Measurements from ENCODE around the gene CSNK1G3. TPM values are rescaled to one million over a fixed set of nuclear protein-coding genes. Genes with fewer than 3 reads are reported as not detected.

CSNK1G3 gene
- total RNA-seq, 4 donors from 2014 or later: 36.2 to 51.0 (median 46.4) TPM

GRCh38 chr5:123597018-123597417 lies 85.0 kb downstream of the CSNK1G3 start:
- TF ChIP-seq CTCF (IDR thresholded peaks at IDR 0.05; ENCODE audit: low read depth): no peak

- TF ChIP-seq CTCF (IDR thresholded peaks at IDR 0.05; ENCODE audit: low read depth): no peak
Observed at GRCh38 chr5:123598028-123598689, 86.2 kb downstream of the CSNK1G3 start.

- TF ChIP-seq CTCF (IDR thresholded peaks at IDR 0.05; ENCODE audit: low read depth): no peak
Observed at GRCh38 chr5:123599171-123599570, 87.2 kb downstream of the CSNK1G3 start.

- TF ChIP-seq CTCF (IDR thresholded peaks at IDR 0.05; ENCODE audit: low read depth): no peak
Observed at GRCh38 chr5:123601610-123602009, 89.6 kb downstream of the CSNK1G3 start.

- no peak for TF ChIP-seq CTCF (IDR thresholded peaks at IDR 0.05; ENCODE audit: low read depth)
Observed at GRCh38 chr5:123605822-123606221, 93.8 kb downstream of the CSNK1G3 start.

GRCh38 chr5:123610209-123610608 lies 98.2 kb downstream of the CSNK1G3 start:
- no peak for TF ChIP-seq CTCF (IDR thresholded peaks at IDR 0.05; ENCODE audit: low read depth)

- TF ChIP-seq CTCF (IDR thresholded peaks at IDR 0.05; ENCODE audit: low read depth): no peak
Observed at GRCh38 chr5:123610665-123611405, 98.9 kb downstream of the CSNK1G3 start.

Measured in subcutaneous adipose tissue (tissue), 4 donors.